Cardiac septum (tissue), 1 donor: Measurements from ENCODE around the gene RERE. TPM values are rescaled to one million over a fixed set of nuclear protein-coding genes. Genes with fewer than 3 reads are reported as not detected.
A peak's percentile ranks its signal among the peaks of the same experiment; 100 is the strongest.

ENCODE experiments used
- DNase-seq: peaks from one replicate; pipeline ENCODE4 v3.0.0-alpha.2; 2020; ENCODE audit warnings: low spot score
- intact Hi-C: fragments of 100-400 bp; cut with DNase I; formaldehyde crosslinking; loops from one replicate; pipeline ENCODE4 v1.14.0; 2022
- total RNA-seq: library from RNA; stranded (reverse); fragmentation: NEBNext Ultra II Directional; extraction: Animal tissue kit (Norgen Biotek cat#: 25700); gene quantifications from one replicate; pipeline ENCODE4 v1.2.1, GENCODE V29; 2021
- donor health status: DM: no; HTN: no; CAD: no.

The RERE gene
- total RNA-seq, 1 donor from 2014 or later = 102 TPM

DNA sequence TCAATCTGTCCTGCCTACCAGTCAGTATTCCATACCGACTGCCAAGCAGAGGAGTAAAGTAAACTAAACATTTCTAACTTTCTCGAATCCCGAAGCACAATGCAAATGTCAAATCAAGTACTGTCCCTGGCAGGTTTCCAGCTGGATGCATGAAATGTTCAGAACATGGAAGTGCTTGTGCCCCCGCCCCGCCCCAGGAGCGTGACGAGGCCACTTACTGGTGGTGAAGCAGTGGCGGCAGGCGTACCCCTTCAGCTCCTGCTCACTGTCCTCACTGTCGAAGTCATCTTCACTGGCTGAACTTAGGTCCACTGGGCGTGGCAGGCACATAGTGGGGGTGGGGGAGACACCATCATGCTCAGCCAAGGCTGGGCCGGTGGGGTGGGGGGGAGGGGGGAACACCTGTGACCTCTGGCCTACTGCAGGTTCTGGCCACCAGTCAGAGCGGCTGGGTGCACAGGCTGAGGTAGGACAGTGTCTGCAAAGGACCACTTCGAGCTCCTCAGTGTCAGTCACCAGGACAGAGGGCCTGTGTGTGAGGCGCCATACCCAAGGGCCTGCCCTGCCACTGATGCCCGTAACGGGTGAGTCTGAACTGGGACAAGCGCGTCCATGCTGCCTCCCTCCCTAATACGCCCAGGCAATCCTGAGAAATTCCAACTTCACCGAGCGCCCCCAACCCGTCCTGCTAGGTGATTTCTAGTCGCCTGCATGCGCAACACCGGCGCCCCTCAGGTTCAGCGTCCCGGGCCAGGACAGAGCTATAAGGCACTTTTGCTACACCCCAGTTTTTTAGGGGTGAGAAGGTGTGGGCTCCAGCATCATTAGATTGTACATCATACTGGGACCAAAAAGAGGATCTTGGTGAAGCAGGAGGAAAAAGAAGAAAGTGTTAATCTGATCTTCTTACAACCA, 452.7 kb downstream of the RERE start:
- intact Hi-C loops = no loop called here
- DNase-seq = peak; percentile 74

DNA sequence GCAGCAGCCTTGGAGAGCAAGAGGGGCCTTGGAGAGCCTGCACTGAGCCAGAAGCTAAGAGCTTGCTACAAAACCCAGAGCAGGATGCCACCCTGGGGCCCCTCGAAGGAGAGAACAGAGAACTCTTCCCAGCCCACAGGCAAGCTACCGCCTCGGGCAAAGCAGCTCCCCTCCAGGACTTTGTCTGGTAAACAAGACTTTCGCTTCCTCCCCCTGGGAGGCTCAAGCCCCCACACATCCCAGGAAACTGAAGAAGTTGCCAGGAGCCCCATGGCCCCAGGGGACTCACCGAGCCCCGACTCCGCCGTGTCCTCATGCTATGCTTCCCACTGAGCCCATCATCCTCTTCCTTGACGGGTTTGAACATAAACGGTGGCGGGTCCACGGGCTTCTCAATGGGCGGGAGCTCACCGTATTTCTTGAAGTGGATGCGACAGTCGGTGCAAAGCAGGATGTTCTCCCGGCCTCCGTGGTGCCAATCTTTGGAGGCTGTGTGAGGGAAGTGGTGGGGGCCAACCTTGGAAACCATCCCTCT, 453.6 kb downstream of the RERE start:
- intact Hi-C loops = no loop called here
- peak; percentile 68 for DNase-seq

DNA sequence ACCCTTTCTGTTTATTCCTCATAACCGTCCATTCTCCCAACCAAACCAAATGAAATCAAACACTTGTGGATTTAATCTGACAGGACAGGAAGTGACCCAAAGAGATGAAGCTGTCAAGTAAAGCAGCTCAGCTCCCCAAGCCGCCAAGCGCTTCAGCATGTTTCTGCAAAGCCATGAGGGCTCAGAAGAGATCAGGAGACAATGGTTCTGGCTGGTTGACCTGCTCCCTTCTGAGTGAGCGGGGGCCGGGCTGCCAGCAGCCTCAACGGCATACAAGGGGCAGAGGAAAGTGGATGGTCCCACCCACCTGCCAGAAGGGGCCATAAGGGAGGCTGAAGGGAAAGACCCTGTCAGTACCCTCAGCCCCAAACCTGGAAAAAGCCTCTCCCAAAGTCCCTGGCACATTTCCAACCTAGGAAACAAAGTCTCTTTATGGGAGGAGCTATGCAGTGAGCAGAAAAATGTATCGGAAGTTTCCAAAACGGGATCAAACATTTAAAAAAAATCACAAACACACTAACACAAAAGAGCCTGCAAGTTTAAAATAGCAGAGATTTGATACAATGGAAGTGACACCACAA, 454.2 kb downstream of the RERE start:
- intact Hi-C loops = no loop called here
- peak; percentile 63 for DNase-seq

DNA sequence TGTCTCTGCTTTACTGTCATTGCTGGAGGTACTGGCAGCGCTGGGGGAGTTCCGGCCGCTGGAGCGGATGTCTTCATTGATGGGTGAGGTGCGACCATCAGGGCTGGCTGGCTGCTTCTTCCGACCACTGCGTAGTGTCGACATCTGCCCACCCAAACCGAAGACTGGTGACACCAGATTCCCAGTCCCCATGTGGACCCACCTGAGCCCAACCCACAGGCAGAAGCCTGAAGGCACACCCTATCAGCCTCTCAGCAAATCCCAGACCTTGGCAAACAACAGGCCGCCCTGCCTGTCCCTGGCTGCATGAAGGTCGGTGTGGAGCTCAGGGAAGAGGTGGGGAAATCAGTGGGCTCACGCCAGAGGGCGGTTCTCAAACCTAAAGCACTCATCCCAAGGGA, 454.7 kb downstream of the RERE start:
- intact Hi-C loops = no loop called here
- peak; percentile 68 for DNase-seq

DNA sequence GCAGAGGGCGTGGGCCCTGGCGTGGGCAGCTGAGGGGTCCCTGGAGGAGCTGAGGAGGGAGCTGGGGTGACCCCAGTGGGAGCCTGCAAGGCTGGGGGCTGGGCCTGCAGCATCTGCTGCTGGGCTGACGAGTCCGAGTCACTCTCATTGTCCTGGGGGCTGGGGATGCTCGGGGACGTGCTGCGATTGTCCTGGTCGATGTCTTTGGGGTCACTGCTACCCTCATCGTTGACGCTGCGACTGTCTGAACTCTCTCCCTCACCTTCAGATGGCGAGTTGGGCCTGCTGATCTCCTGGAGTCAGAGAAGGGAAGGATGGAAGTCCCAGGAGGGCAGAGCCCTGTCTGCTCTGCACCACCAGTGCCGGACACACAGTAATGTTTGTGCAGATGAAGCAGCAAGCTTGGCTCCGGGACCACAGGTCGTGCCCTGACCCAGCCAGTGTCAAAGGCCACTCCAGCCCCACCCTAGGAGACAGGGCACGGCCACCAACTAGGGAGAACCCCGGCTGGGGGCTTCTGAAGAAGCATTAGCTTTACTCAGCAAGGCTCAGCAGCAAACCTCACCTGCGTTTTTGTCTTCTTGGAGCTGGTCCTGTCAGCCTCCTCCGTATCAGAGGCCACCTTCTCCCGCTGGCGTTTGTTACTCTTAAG, 456.1 kb downstream of the RERE start:
- DNase-seq = peak; percentile 70
- intact Hi-C loops = no loop called here

DNA sequence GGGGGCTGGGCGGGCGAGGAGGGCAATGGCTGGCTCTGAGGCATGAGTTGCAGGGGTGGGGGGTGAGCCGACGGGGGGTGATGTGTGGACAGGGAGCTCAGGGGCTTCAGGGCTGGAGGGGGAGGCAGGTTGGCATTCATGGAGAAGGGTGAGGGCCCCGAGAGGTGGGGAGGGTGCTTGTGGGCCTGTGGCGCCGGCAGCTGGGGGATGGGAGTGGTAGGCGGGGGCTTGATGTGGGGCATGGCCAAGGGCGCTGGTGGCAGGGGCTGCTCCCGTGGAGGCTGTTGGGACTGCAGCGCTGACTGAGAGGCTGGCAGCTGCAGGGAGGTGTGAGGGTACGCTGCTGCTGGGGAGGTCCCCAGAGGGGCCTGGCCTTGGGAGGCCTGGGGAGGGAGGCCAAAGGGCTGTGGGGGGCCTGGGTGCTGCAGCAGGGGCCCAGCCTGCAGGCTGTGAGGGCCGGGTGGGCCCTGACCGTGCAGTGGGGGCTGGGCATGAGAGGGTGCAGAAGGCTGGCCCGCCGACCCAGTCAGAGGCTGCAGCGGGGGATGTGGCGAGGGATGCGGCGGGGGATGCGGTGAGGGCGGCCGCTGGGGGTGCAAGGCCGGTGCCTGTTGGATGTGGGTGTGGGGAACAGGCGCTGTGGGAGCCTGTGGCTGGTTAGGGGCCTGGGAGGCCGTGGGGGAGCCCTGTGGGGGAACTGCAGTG, 456.8 kb downstream of the RERE start:
- intact Hi-C loops = no loop called here
- DNase-seq = peak; percentile 56

DNA sequence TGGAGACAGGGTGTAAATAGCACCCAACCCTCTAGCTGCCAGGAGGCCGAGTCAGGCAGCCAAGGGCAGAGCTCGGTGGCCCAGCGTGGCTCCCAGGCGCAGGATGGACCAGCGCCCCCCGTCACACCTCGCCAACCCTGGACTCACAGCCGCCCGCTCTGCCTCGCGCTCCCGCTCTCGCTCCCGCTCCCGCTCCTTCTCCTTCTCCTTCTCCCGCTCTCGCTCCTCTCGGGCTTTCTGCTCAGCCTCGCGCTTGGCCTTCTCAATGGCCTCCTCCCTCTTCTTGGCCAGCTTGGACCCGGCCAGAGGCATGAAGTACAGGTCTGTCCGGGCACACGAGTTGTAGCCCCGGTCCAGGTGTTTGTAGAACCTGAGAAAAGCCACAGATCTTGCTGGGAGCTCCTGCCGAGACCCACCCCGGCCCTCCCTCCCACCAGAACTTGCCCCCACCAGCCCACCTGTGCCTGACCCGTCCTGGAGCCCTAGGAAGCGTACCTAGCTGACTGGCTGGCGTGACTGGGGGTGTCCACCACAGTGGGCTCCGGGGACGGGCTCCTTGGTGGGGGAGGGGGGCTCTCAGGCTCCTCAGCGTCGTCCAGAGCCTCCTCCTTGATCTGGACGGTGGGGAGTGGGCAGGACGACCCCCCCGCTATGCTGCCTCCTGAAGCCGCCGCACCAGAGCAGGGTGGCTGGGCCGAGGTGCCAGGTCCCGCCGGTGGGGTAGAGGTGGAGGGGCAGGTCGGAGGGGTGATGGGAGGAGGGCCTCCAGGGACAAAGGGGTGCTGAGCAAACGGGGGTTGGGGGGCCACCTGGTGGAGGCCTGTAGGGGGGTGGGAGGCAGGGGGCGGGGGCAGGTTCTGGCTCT, 457.6 kb downstream of the RERE start:
- DNase-seq = no peak
- intact Hi-C loops = no loop called here

DNA sequence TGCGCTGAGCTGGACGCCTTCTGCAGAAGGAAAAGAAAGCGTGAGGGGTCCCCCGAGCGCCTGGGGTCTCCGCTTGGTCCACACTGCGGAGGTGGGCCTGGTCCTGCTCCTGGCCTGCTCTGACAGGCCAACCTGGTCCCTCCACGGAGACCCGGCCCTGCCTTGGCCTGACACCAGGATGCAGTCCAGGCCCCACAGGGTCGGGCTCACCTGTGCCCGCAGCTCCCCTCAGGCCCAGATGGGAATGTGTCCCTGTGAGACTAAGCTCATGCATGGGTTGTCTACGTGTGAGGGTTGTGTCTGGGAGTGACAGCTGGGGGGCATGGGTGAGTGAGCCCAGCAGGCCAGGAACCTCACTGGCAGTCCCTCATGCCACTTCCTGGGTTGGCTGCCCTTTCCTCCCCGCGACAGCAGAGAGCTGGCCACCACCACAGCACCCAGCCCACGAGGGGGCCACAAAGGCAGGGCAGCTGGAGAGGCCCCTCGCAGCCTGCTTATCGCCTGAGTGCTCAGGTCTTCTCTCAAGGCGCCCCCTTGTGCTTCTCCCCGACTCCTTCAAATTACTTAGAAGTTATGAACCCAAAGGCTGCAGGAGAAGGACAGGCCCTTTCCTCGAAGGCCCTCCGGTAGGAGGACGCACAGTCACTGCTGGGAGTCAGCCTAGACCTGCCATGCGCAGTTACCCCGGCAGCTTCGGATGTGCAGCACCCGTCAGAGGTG, 458.4 kb downstream of the RERE start:
- intact Hi-C loops = no loop called here
- no peak for DNase-seq

DNA sequence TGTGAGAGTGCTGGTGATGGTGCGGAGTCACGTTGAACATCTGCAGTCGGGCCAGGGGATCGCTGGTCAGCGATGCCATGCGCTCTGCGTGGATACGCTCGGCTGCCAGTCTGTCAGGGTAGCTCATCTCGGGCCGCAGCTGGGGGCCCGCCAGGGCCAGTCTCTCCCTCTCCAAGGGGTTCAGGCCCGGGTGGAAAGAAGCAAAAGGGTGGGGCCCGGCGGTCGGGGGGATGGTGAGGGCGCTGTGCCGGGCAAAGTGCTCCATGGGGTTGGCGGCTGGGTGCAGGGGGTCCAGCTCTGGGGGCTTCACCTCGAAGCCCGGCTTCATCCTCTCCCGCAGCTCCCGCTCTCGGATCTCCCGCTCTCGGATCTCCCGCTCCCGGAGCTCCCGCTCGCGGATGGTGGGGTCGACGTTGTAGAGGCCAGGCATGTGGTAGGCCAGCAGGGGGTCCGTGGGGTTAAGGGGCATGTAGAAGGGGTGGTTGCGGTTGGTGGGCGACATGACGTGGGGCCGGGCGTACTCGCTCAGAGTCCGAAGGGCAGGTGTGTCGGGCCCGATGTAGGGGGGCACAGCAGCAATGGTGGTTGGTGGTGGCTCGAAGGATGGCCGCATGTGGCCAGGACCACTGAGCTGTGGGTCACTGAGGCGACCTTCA, 459.1 kb downstream of the RERE start:
- intact Hi-C loops = no loop called here
- no peak for DNase-seq

DNA sequence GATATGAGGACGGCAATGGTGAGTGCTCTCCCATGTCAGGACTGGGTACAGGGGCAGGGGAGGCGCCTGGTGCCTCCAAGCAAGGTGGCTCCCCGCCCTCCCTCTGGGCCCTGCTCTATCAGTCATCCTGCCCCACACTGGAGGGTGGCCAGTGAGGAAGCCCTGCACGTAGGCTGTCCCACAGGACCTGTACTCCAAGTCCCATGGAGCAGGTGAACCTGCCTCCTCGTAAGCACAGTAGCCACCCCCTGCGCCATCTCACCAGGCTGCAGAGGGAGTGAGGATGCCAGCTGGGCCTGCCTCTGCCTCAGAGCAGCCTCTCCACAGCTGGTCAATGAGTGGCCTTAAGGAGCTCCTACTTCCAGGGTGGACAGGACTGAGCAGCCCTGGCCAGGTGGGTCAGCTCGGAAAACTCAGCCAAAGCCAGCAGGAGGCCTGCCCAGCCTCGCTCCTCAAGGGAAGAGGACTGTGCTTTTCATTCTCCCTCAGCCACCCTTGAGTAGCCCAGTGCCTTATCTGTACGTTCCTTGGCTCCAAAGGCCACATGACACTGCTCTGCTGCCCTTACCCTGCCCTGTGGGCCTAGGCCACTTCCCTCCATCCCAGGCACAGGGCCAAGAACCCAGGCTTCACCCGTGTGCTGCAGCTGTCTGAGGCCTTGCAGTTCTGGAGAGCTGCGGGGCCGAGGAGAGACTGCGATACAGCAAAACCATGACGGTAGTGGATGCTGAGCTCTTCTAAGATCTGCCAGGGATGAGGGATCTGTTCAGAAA, 459.9 kb downstream of the RERE start:
- intact Hi-C loops = no loop called here
- no peak for DNase-seq

DNA sequence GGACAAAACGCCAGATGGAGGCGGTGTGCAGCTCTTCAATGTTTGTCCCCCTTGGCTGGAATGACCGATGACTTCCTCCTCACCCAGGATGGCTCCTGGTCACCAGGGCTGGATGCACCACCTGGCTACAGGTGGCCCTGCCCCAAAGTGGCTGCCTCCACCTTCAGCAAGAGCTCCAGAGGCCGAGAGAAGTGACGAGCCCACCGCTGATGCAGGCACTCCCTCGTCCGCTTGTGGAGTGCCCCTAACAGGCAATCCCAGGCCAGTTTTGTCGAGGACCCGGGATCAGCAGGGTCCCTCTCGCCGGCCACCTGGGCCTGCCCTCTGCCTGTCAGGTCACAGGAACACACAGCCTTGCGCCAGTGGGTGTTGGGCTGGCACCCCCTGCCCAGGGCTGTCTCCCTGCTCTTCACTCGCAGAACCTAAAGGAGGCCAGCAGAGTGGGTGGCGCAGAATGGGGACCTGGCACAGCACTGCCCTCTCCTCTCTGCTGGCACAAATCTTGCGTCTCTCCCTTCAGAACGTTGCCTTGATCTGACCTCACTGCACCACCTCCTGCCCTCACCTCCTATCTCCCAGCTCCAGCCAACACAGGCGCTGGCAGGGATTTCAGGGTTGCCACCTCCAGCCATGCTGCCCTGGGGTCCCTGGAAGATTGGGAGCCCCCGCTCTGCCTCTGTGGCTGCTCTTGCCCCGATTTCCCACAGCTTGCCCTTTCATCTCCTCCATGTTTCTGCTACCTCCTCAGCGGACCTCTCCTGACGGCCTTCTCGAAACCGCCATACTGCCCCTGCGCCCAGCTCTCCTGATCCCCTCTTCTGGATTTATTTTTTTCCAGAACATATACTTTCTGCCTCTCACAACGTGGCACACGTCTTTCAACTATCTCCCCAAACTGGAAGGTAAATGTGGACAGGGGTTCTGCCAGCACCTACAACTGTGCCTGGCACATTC, 460.9 kb downstream of the RERE start:
- intact Hi-C loops = no loop called here
- DNase-seq = no peak

DNA sequence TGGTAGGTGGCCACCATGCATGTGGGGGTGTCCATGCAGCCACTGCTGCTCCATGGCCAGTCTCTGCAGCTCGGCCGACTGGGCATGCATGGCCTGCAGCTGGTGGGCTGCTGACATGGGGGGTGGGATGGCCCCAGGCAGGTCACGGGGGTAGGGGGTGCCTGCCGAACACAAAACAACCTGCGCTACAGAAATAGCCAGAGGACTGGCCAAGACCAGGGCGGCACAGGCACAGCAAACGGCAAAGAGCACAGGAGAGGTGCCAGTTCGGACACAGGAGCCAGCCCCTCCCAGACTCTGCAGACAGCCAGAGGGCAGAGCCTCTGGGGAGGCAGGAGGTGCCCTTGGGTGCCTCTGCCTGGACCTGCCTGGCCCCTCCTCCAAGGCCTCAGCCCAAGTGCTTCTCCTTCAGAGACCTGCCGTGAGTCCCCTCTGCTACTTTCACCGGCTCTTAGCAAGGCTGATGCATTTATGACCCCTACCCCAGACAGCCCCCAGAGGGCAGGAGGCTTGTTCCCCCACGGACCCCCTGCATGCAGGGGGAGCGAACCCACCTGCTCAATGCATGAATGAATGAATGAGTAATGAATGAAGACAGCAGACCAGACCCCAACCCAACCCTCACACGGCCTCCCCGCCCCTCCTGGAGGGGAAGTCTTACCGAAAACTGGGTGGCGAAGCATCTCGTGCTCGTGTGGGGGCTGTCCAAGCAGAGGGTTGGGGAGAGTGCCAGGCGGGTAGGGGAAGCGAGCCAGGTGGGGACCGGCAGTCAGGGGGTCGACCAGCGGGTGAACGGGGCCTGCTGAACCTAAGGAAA, 461.8 kb downstream of the RERE start:
- DNase-seq = no peak
- intact Hi-C loops = no loop called here

DNA sequence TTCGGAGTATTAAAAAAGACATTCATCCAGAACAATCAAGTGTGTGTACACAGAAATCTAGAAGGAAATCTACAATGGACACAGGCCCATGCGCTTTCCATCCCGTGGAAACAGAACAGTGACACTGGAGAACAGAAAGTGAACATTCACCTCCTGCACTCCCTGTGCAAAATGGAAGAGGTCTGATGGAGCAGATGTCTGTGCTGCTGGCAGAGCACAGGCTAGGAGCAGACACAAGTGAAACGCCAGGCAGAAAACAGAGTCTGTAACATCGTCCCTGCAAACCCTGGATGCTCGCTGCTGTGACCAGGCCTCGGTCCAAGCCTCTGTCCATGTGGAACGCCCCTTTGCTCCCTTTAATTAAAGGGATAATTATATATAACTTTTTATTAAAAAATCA, 463.4 kb downstream of the RERE start:
- intact Hi-C loops = no loop called here
- DNase-seq = no peak

DNA sequence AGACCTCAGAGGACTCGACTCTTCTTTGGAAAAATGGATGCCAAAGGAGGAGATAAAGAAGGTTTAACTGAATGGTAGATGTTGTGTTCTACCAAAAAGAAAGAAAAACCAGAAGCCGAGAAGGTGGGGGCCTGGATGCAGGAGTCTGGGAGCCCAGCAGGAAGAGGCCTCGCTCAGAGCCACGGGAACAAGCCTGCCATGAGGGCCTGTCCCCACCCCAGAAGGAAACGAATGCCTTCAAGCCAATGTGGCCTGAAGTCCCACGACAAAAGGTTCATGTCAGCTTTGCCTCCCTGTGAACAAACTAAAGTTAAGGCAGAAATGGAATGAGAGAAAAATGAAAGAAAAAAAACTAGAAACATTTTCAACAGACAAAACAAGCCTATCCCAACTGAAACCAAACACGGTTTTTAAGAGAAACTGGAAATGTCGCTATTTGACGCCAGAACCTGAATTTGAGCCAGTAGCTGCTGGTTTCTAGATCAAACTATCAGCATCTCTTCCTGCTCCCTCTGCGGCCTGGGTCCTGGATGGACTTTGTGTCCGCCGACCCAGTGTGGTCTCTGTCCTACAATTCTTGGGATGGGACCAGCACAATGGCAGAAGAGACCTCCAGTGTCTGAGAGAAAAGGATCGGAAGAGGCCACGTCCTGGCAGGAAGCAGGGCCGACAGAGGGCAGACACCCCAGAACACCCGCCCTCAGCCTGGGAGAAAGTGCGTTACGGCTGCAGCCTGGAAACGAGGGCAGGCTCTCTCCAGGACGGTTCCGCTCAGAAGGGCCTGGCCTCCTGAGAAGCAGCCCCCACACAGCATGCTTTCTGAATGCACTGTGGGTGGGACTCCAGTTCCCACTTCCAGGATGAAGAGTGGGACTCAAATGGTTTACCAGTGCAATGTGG, 464.3 kb downstream of the RERE start:
- DNase-seq = no peak
- intact Hi-C loops = no loop called here
